Astrocyte (in vitro differentiated cells and primary cell): ENCODE measurements around the gene SAMMSON.

ENCODE experiments used
- EZH2 ChIP-seq: IDR thresholded peaks from 2 replicates; pipeline ENCODE4 v1.6.1; 2012; ENCODE audit warnings: mild to moderate bottlenecking, low read length, inconsistent platforms; ENCODE audit not compliant: insufficient read depth
- TF ChIP-seq, protein P1 (sequence below): IDR thresholded peaks from 2 replicates; pipeline ENCODE4 v1.5.1; 2011; ENCODE audit warnings: low read depth, mild to moderate bottlenecking, inconsistent platforms, low read length, moderate library complexity; ENCODE audit not compliant: insufficient read depth

DNA sequence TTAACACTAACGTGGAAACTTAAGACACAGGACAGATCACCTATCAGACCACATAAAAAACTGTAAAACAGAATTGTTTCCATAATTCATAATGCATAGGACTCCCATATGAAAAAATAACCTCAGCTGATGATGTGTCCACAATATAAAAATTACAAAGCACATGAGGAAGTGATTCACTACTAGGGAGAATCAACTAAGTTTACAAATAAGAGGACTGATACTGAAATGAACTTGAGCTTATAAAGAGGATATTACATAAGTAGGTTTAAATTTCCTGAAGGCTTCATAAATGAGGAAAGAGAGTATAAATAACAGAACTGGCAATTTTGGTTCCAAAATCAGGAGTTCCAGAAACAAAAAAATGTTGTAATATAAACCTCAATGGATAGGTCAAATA lies 111.9 kb downstream of the SAMMSON start:
- TF ChIP-seq, protein P1, sequence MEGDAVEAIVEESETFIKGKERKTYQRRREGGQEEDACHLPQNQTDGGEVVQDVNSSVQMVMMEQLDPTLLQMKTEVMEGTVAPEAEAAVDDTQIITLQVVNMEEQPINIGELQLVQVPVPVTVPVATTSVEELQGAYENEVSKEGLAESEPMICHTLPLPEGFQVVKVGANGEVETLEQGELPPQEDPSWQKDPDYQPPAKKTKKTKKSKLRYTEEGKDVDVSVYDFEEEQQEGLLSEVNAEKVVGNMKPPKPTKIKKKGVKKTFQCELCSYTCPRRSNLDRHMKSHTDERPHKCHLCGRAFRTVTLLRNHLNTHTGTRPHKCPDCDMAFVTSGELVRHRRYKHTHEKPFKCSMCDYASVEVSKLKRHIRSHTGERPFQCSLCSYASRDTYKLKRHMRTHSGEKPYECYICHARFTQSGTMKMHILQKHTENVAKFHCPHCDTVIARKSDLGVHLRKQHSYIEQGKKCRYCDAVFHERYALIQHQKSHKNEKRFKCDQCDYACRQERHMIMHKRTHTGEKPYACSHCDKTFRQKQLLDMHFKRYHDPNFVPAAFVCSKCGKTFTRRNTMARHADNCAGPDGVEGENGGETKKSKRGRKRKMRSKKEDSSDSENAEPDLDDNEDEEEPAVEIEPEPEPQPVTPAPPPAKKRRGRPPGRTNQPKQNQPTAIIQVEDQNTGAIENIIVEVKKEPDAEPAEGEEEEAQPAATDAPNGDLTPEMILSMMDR = no peak
- no peak for TF ChIP-seq EZH2
